ENCODE measurements around the gene PALM.
A peak's percentile ranks its signal among the peaks of the same experiment; 100 is the strongest.

PALM gene

DNA sequence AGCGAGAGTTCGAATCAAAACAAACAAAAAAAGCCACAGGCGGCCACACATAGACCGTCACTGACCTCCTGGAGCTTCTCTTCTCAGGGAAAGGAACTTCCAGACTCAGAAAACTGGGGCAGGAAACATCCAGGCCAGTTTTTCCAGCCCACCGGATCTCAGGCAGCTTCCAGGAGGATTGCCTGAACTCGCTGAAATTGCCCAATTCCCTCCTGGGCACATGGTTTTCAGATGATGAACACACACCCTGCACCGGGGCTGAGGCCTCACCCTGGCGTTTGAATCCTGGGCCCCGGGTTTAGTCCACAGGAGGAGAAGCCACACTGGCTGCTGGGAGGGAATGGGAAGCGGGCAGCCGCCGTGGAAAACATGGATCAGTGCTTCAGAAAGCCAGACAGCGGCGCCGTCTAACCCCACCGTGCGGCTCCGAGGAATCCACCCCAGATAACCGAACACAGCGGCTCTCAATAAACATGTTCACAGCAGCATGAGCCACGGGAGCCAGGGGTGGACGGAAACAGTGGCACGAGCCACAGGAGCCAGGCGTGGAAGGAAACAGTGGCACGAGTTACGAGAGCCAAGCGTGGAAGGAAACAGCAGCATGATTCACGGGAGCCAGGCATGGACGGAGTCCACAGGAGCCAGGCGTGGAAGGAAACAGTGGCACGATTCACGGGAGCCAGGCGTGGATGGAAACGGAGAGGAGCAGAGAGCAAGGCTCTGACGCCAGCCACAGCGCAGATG is 70.3 kb downstream of the PALM start:
- no peak overlapping the region for H3K4me3 ChIP-seq (ENCODE audit: low read depth, low read length)

DNA sequence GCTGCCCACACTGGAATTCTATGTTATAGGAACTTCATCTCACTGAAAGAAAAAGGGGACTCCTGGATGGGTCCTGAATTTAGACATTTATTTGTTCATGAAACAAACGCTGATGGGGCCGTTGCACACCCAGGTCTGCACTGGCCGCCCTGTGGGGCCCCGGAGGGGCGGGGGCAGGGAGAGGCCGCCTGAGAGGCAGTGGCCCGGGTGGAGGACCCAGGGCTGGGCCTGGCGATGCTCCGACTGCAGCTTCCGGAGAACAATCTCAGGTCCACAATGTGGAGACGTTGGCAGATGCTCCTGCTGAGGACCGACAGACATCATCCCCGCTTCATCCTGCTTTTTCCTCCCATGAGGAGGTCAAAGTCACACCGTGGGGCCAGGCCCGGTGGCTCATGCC is 72.2 kb downstream of the PALM start:
- H3K4me3 ChIP-seq (ENCODE audit: low read depth, low read length) = no peak overlapping the region

DNA sequence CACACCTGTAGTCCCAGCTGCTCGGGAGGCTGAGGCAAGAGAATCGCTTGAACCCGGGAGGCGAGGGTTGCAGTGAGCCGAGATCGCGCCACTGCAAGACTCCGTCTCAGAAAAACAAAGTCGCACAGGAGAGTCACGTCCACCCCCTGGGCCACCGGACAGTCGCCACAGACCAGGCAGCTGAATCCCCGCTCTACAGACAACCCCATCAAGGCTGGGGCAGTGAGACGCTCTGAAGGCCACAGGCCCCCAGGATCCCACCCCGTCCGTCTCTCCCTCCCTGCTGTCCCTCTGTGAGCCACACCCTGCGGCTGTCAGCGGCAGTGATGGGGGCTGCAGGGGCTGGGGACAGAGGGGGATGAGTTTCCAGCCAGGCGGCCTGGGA is 73.1 kb downstream of the PALM start:
- peak overlapping the region; percentile 8 for H3K4me3 ChIP-seq (ENCODE audit: low read depth, low read length)

DNA sequence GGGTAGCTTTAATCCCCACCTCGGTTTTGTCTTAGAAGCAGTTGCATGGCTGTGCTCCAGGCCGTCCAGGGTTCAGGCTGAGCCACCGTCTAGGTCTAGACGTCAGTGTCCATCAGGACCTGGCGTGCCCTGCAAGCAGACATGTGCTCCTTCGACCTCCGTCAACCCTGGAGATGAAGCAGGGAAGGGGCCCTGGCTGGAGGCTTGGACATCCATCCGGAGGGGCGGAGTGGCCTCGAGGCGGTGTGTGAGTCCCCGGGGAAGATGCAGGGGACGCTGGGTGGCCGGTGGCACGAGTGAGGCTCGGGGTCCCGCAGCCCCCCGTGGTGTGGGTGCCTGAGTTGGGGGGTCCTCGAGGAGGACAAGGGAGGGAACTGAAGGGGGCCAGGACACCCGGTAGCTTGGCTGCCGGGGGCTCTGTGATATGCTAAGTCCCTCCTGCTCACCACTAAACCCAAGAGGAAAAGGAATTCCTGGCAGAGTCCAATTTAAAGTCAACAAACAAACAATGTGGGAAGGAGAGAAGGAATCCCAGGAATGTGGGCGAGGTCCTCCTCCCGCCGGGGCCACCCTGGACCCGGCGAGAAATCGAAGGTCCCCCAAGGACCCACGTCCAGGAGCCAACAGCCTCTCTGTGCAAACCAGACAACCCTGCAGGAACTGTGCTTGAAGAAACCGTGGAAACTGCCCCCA is 73.6 kb downstream of the PALM start:
- peak overlapping the region; percentile 39 for H3K4me3 ChIP-seq (ENCODE audit: low read depth, low read length)

DNA sequence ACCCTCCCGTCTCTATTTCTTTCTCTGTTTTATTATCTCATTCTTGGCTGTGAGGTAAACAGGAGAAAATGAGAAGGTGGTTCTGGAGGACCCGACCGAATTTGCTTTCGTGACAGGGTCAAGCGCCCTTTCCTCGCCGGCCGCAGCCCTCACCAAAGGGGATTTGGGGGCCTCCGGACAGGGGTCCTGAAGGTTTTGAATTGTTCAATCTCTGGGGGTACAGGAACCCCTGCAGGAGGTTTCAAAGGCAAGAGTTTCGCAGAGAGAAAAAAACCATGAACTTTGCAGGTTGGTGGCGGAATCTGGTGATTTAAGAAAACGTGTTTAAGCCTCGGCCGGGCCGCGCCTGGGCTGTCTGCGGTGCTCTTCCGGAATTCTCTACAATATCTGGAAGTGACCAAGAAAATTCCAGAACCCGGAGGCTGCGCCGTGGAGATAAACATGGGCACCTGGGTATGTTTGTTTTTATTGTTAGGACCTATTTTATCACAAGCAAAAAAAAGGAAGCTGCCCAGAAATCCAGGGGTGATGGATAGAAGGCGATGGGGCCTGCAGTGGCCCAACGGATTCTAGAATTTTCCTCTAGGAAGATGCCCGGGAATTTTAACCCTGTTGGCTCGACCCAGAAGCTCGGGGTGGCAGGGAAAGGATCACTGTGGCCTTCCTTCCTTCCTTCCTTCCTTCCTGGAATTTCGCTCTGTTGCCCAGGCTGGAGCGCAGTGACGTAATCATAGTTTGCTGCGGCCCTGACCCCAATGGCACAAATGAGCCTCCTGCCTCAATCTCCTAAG is 74.3 kb downstream of the PALM start:
- H3K4me3 ChIP-seq (ENCODE audit: low read depth, low read length) = peak overlapping the region; percentile 39

DNA sequence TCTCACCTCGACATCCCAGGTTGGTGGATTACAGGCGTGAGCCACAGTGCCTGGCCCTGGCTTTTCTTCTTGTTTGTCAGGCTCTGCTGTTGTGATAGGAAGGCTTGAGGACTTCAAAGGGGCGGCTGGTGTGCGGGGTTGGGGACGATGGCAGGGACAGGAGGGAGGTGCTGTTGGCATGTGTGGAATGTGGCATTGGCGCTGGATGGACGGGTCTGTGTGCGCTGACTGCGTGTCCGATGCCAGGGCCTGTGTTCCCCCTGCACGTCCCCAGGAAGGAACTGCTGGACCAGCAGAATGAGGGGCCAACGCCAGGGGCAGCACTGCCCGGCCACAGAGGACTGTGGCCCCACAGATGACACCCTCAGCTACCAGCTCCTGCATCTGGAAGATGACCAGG is 75.8 kb downstream of the PALM start:
- no peak overlapping the region for H3K4me3 ChIP-seq (ENCODE audit: low read depth, low read length)

DNA sequence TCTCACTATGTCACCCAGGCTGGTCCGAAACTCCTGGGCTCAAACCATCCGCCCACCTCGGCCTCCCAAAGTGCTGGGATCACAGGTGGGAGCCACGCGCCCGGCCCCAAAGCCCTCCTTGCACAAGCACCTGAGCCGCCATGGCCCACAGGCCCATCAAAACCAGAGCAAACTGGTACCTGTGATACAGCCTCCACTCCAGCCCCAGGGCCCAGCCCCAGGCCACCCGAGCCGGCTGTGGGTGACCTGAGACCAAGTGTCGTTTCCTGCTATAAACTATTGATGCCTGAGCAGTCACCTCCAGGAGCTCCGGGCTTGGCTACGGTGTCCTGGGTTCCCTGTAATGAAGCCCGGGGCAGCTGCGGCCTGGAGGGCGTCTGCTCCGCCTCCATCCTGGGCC is 78.8 kb downstream of the PALM start:
- no peak overlapping the region for H3K4me3 ChIP-seq (ENCODE audit: low read depth, low read length)

DNA sequence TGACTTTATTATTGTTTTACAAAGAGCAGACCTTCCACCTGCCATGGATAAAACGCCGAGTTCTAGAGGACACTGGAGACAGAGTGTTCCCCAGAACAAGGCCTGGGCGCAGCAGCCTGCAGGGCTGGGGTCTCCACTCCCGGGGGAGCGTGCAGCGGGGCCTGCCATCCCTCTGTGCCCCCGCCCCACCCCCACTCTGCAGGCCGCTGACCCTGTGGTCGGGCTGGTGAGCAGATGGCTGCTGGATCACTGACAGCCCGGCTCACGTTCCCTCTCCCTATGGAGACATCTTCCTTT is 79.9 kb downstream of the PALM start:
- H3K4me3 ChIP-seq (ENCODE audit: low read depth, low read length) = no peak overlapping the region

DNA sequence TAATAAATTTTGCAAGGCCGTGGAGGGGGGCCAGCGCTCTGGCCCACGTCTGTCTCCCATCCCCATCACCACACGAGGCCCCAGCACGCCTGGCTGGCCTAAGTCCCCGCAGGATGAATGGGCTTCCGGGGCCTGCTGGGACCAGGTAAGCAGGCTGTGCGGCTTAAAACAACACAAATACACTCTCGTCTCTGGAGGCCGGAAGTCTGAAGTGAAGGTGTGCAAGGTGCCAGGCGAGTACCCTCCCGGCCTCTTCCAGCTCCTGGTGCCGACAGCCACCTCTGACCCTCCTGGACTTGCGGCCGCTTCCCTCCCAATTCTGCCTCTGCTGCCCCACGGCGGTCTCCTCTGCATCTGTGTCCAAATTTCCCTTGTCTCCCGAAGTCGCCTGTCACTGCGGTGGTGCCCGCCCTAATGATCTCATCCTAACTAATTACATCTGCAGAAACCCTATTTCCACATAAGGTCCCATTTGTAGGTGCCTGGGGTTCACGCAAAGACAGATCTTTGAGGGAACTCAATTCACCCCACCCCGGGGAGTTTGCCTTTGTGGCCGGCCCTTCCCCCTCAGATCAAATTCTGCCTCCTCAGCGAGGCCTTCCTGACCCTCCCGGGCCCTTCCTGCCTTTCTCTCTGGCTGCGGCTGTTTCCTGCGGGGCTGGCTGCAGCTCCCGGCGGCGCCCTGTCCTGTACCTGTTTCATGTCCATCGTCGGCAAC is 80.4 kb downstream of the PALM start:
- no peak overlapping the region for H3K4me3 ChIP-seq (ENCODE audit: low read depth, low read length)

DNA sequence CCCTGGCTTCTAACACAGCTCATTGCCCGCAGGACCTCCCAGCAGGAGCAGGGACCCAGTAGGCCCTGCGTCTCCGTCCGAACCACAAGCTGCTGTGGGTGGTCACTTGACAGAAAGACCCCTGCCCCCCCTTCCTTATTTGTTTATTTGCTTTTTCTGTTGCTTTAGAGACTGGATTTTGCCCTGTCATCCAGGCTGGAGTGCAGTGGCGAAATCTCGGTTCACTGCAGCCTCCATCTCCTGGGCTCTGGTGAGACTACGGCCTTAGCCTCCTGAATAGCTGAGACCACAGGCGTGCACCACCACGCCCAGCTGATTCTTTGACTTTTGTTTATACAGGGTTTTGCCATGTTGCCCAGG is 80.9 kb downstream of the PALM start:
- H3K4me3 ChIP-seq (ENCODE audit: low read depth, low read length) = no peak overlapping the region

DNA sequence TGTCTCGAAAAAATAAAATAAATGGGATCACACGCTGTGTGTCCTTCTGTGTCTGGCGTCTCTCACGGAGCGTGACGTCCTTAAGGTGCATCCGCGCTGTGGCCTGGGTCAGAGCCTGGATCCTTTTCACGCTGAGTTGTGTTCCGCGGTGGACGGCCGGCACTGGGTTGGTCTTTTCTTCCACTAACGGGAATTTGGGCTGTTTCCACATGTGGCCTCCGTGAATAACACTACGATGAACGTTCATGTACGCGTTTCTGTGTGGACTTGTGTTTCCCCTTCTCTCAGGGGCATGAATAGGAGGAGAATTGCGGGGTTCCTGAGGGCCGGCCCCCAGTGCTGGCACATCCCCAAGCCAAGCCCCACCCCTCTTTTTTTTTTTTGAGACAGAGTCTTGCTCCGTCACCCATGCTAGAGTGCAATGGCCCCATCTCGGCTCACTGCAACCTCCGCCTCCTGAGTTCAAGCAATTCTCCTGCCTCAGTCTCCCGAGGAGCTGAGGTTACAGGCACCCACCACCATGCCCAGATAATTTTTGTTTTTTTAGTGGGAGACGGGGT is 82.4 kb downstream of the PALM start:
- no peak overlapping the region for H3K4me3 ChIP-seq (ENCODE audit: low read depth, low read length)

DNA sequence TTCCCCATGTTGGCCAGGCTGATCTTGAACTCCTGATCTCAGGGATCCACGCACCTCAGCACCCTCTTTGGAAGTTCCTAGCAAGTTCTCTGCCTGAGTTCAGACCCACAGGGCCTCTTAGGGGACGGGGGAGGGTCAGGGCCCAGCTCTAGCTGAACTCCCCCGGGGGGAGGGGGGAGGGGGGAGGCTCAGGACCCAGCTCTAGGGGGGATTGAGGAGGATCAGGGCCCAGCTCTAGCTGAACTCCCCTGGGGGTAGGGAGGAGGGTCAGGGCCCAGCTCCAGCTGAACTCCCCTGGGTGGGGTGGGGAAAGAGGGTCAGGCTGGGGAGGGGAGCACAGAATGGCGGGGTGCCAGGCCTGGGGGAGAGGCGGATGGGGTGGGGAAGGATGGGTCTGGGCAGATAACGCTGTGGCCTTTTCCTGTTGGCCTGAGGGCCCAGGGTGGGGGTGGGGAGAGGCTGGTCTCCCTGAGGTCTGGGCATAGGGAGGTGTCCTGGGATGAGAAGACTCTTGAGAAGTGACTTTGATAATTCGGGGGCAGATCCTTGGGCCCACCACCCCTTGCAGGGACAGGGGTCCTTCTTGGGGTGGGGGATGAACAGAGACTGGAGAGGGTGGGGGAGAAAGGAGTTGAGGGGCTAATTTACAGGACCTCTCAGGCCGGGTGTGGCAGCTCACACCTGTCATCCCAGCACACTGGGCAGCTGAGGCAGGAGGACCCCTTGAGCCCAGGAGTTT is 83.0 kb downstream of the PALM start:
- H3K4me3 ChIP-seq (ENCODE audit: low read depth, low read length) = no peak overlapping the region

DNA sequence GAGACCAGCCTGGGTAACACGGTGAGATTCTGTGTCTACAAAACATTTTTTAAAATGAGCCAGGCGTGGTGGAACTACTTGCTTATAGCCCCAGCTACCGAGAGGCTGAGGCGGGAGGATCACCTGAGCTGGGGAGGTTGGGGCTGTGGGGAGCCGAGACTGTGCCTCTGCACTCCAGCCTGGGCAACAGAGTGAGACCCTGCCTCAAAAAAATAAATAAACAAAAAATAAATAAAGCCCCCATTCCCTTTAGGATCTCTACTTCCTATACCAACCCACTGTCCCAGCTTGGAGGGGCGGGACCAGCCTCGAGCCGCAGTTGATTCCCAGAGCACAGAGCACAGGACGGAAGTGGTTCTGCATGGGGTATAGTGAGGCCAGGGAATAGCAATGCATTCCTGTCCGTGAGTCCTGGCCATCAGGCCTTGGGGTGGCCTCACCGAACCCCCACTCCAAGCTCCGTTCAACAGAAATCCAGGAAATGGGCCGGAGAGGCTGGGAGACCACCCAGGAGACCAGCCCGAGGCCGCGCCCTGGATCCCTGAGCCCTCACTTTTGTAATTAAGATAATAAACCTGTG is 83.7 kb downstream of the PALM start:
- no peak overlapping the region for H3K4me3 ChIP-seq (ENCODE audit: low read depth, low read length)

DNA sequence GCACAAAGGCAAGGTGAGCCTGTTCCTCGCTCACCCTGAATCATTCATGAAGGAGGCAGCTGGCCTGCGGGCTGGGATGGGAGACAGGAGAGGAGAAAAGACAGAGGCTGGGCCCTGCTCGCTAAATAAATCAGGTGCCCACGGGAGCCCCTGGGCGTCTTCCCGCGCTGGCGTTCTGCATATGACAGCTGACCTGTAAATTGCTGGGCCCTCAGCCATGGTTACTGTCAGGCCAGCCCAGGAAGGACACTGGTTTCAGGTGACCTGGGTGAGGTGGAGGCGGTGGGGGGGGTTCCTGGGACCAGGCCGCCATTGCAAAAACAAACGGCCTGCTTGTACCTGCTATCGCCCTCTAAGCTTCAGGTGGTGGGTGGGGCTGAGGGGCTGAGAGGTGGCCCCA is 85.1 kb downstream of the PALM start:
- H3K4me3 ChIP-seq (ENCODE audit: low read depth, low read length) = no peak overlapping the region

DNA sequence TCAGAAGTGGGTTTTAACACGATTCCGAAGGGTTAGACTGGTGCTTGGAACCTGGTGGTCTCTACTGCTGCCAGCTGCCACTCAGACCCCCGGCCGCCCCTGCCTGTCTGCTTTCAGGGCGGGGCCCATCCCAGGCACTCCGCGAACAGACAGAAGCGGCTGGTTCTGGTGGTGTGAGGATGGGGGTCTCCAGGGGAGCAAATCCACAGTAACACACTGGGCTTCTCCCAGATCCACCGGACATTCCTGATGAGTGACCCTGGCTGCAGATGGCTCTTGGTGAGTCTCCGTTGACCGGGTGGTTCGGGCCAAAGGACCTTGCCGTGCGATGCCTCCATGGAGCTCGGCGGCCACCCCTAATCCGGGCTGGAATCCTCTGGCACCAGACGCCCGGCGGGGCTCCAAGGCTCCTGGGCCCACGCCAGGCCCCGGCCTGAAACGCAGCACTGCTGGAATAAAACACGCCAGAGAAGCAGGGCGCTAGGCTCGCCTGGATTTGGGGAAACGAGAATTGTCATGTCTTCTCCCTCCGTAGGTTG is 86.4 kb downstream of the PALM start:
- no peak overlapping the region for H3K4me3 ChIP-seq (ENCODE audit: low read depth, low read length)

DNA sequence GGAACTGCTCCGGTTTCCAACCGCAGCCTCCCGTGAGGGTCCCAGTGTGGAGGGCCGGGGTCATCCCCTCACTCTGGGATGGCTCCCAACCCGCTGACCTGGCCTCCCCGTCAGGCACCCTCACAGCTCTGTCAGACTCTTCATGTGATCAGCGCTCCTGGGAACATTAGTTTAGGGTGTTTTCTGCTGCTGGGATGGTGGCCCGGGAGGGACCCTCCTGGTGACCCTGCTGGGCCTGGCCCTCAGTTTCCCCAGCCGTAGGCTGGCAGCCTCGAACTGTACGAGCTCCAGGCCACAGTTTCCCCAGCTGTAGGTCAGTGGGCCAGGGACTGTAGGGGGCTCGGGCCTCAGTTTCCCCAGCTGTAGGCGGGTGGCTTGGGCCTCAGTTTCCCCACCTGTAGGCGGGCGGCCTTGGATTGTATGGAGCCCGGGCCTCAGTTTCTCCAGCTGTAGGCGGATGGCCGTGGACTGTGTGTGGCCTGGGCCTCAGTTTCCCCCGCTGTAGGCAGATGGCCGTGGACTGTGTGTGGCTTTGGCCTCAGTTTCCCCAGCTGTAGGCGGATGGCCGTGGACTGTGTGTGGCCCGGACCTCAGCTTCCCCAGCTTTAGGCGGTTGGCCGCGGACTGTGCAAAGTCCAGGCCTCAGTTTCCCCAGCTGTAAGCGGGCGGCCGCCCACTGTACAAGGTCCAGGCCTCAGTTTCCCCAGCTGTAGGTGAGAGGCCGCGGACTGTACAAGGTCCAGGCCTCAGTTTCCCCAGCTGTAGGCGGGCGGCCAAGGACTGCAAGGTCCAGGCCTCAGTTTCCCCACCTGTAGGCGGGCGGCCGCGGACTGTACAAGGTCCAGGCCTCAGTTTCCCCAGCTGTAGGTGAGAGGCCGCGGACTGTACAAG is 87.2 kb downstream of the PALM start:
- H3K4me3 ChIP-seq (ENCODE audit: low read depth, low read length) = no peak overlapping the region

DNA sequence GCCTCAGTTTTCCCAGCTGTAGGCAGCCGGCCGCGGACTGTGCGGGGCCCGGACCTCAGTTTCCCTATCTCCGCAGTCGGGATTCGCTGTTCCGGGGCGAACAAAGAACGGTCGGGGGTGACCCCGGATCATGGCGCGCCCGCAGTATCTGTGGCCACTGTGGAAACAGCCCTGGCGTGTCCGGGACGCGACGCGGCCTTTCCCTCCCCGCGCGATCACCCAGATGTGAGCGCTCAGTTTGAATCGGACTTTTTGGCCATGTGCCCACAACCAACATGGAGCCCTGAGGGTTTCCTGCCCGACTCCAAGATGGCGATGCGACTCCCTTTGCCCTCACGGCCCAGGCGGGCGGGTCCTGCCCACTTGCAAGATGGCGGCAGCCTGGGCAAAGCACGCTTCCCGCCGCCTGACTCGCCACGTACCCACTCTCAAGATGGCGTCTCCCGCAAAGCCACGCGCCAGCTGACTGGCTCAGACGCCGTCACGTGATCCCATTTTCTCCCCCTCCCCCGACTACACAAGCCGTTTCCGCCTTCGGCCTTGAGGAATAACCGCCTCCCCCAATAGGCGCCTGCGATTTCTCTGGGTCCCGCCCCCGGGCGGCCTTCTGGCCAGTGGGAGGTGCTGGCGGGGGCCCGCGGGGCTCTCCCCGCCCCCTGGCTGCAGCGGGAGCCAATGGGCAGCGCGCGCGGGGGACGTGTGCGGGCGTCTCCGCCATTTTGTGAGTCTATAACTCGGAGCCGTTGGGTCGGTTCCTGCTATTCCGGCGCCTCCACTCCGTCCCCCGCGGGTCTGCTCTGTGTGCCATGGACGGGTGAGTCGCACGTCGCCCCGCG is 88.2 kb downstream of the PALM start, which contains the start of gene PTBP1:
Gene PTBP1, plus strand, starts transcription at position 761 of the 836 bp plus-strand sequence. Its CDS starts 46 bp downstream, at position 807.
- peak within 1 kb of the TSS; percentile 73 for H3K4me3 ChIP-seq (ENCODE audit: low read depth, low read length)

Measured in iPS-11a (cell line).